ENCODE measurements around the gene CYP2C9.

Gene CYP2C9

DNA sequence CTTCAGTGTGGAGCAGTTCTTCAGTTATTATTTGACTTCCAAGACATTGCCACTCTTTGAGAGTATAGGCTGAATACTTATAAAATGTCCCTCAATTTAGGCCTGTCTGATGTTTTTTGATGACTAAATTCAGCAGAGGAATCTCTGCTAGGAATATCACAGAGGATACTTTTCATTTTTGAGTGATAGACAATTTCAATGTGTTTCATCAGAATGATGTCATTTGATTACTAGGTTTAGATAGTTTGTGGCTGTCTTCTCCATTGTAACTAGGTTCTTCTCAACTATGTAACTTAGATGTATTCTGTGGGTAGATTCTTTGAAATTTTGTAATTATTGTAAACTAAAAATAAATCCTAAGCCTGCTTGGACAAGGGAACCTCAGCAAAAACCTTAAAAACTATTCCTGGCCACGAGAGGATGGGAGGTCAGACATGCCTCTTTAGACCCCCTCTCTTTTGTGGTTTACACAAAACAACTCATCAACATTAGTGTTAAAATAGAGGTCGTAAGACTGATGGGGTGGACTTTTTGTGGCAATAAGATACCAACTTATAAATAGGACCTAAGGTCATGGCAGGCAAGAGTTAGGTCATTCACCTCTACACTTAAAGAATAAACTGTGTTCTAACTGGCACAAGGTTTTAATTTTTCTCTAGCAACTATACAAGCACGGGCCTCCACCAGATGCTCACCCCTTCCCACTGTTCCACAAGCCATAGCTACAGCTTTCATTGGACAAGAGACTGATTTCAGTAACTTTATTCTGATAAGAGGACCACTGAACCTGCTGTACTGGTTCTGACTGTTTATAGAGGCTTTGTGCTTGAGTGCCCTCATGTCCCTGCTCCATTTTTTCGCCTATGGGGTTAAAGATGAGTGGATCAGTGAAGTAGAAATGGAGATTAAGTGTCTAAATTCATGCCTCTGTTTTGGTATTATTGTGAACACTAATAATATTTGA, 97.2 kb downstream of the CYP2C9 start:
- Histone ChIP-seq H3K4me1 (peaks cover 10 to 35% (median 28%) of the 10 kb centered on the region in 10 experiments), H3K27ac (no peak overlapping the region), H3K4me3 (no peak overlapping the region), H4K20me1 (no peaks in the 10 kb centered on the region), H3K9ac (no peak overlapping the region), H3K4me2 (peak overlapping the region in 8 of 11 experiments; percentile 44 to 71 (median 63); a peak in 16 of 22 replicates), H3K9me3 (replicated peaks in 1 of 11) (peaks cover 0 to 7% (median 0%) of the 10 kb centered on the region in 11 experiments; a peak in 1 of 22 replicates), H3K27me3 (no peaks in the 10 kb centered on the region), H3K36me3 (no peaks in the 10 kb centered on the region)
- TF ChIP-seq Cebpa-rat (IDR thresholded peaks at IDR 0.05) = no peak

DNA sequence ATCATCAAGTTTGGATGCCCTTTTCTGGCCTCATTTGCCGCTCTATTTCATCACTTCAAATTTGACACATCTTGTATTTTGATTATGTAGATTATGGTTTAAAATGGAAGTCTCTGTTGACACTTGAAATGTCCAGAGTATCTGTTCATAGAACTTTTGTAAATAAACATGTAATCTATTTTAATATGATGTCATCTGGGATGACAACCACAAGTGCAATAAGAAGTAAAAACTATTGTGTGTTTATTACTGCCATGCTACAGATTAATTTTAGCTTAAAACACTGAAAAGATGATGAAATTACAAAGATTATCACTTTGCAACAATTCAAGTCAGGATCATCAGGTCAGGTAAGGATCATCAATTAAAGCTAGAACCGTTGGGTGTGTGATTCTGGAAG, 100.8 kb downstream of the CYP2C9 start:
- peaks cover 0 to 7% (median 0%) of the 10 kb centered on the region in 11 experiments; a peak in 1 of 22 replicates for H3K9me3 ChIP-seq (replicated peaks in 1 of 11)
- no peak overlapping the region for H3K4me3 ChIP-seq
- H4K20me1 ChIP-seq = no peaks in the 10 kb centered on the region
- no peak overlapping the region for H3K9ac ChIP-seq
- H3K36me3 ChIP-seq = no peaks in the 10 kb centered on the region
- no peaks in the 10 kb centered on the region for H3K27me3 ChIP-seq
- no peak for TF ChIP-seq Cebpa-rat (IDR thresholded peaks at IDR 0.05)
- no peak overlapping the region for H3K4me2 ChIP-seq
- H3K4me1 ChIP-seq = peaks cover 10 to 35% (median 28%) of the 10 kb centered on the region in 10 experiments
- H3K27ac ChIP-seq = no peak overlapping the region
